GM18499 (cell line): ENCODE results near the gene CD207.
"Not testable (repeated sequence)": the region's sequence is repeated elsewhere in the genome, so short reads cannot be mapped to it uniquely, and the experiment has no call there.

Experiments
- ATAC-seq: cut with Tn5 transposase; IDR thresholded peaks from one replicate; pipeline ENCODE4 v1.9.1; 2021; ENCODE audit warnings: moderate number of reproducible peaks; ENCODE audit not compliant: insufficient read depth, unreplicated experiment

Gene CD207

GRCh38 chr2:70835643-70836042 is at the start of gene CD207:
Gene CD207, minus strand, starts transcription at chr2:70835816. Its CDS starts 40 bp downstream, at chr2:70835776.
- ATAC-seq: no peak

GRCh38 chr2:70878543-70878942 is 42.9 kb upstream of the CD207 start:
- ATAC-seq: not testable (repeated sequence)

GRCh38 chr2:70876138-70876537 is 40.5 kb upstream of the CD207 start:
- ATAC-seq: not testable (repeated sequence)

- no peak for ATAC-seq
Observed at GRCh38 chr2:70873541-70873940, 37.9 kb upstream of the CD207 start.

- no peak for ATAC-seq
Observed at GRCh38 chr2:70871398-70872211, 36.0 kb upstream of the CD207 start.

GRCh38 chr2:70870790-70871189 is 35.2 kb upstream of the CD207 start:
- ATAC-seq: no peak

GRCh38 chr2:70868970-70869369 is 33.4 kb upstream of the CD207 start:
- ATAC-seq: no peak

GRCh38 chr2:70861777-70862625 is 26.4 kb upstream of the CD207 start:
- no peak for ATAC-seq

- ATAC-seq: no peak
Observed at GRCh38 chr2:70855667-70856066, 20.1 kb upstream of the CD207 start.

GRCh38 chr2:70854411-70854810 is 18.8 kb upstream of the CD207 start:
- ATAC-seq: no peak

- ATAC-seq: no peak
Observed at GRCh38 chr2:70852824-70853223, 17.2 kb upstream of the CD207 start.

- peak; percentile 73 for ATAC-seq
Observed at GRCh38 chr2:70851704-70852103, 16.1 kb upstream of the CD207 start.

GRCh38 chr2:70850925-70851324 is 15.3 kb upstream of the CD207 start:
- no peak for ATAC-seq

GRCh38 chr2:70842401-70842800 is 6.8 kb upstream of the CD207 start:
- ATAC-seq: no peak

- ATAC-seq: no peak
Observed at GRCh38 chr2:70837980-70838925, 2.6 kb upstream of the CD207 start.

- ATAC-seq: no peak
Observed at GRCh38 chr2:70834881-70835280, 735 bp downstream of the CD207 start.

GRCh38 chr2:70834106-70834505 is 1.5 kb downstream of the CD207 start:
- no peak for ATAC-seq

GRCh38 chr2:70833246-70833645 is 2.4 kb downstream of the CD207 start:
- ATAC-seq: no peak

- ATAC-seq: no peak
Observed at GRCh38 chr2:70832386-70832785, 3.2 kb downstream of the CD207 start.

- no peak for ATAC-seq
Observed at GRCh38 chr2:70831861-70832260, 3.8 kb downstream of the CD207 start.
